GM18498 (cell line): Measurements from ENCODE around the gene ZDHHC11.
"Not testable (repeated sequence)": the region's sequence is repeated elsewhere in the genome, so short reads cannot be mapped to it uniquely, and the experiment has no call there.

Experiments
- ATAC-seq: cut with Tn5 transposase; IDR thresholded peaks from one replicate; pipeline ENCODE4 v1.9.1; 2021; ENCODE audit warnings: mild to moderate bottlenecking, moderate library complexity; ENCODE audit not compliant: unreplicated experiment

ZDHHC11 gene

GRCh38 chr5:750226-750625, 100.6 kb downstream of the ZDHHC11 start:
- not testable (repeated sequence) for ATAC-seq

GRCh38 chr5:749101-749670, 101.6 kb downstream of the ZDHHC11 start:
- ATAC-seq, result no peak

- not testable (repeated sequence) for ATAC-seq
Observed at GRCh38 chr5:748011-748980, 102.5 kb downstream of the ZDHHC11 start.

- not testable (repeated sequence) for ATAC-seq
Observed at GRCh38 chr5:747303-747844, 103.4 kb downstream of the ZDHHC11 start.

GRCh38 chr5:746258-746761, 104.5 kb downstream of the ZDHHC11 start:
- ATAC-seq, result no peak
